PFSK-1 (cell line): Measurements from ENCODE around the gene AMMECR1. TPM values are rescaled to one million over a fixed set of nuclear protein-coding genes. Genes with fewer than 3 reads are reported as not detected.
A peak's percentile ranks its signal among the peaks of the same experiment; 100 is the strongest.

ENCODE experiments used
- FOXP2 ChIP-seq: optimal IDR thresholded peaks from 2 replicates; pipeline ENCODE3; 2011; ENCODE audit warnings: borderline replicate concordance, control low read depth, inconsistent platforms; ENCODE audit not compliant: insufficient read depth; ENCODE audit errors: extremely low read length, extremely low read depth
- POLR2AphosphoS5 ChIP-seq: IDR thresholded peaks from 2 replicates; pipeline ENCODE4 v1.6.1; 2012; ENCODE audit warnings: low read depth, mild to moderate bottlenecking, control low read depth, low read length, moderate library complexity
- REST ChIP-seq, 2 experiments: IDR thresholded peaks; 2 replicates each; pipeline versions ENCODE4 v1.6.1 to v1.8.0; 2011 to 2012; ENCODE audit warnings: low read depth in 2 of 2, low read length in 2 of 2, control low read depth in 1 of 2, inconsistent platforms in 1 of 2, mild to moderate bottlenecking in 1 of 2, moderate library complexity in 1 of 2; ENCODE audit not compliant: insufficient read depth in 1 of 2
- SIN3A ChIP-seq: IDR thresholded peaks from 2 replicates; pipeline ENCODE4 v1.6.1; 2012; ENCODE audit warnings: mild to moderate bottlenecking, low read length, moderate library complexity, borderline replicate concordance; ENCODE audit not compliant: insufficient read depth
- TAF1 ChIP-seq: IDR thresholded peaks from 2 replicates; pipeline ENCODE4 v1.6.1; 2012; ENCODE audit warnings: low read length, control low read depth, borderline replicate concordance; ENCODE audit not compliant: insufficient read depth
- polyA plus RNA-seq: library from polyadenylated mRNA; unstranded; fragments of >200 nt; gene quantifications from one replicate; pipeline ENCODE4 v1.2.1, GENCODE V29; 2012; ENCODE audit warnings: low read depth, missing spikeins; ENCODE audit not compliant: insufficient read length

AMMECR1 gene
- polyA plus RNA-seq = 10.2 TPM

- TF ChIP-seq FOXP2 (peak; percentile 33), POLR2AphosphoS5 (no peak), TAF1 (peak; percentile 58; the same call in 1 of the 2 replicates)
Measured at GRCh38 chrX:110317820-110318663, at the start of gene AMMECR1. Gene AMMECR1, minus strand, starts transcription at chrX:110318085. Its CDS starts 14 bp downstream, at chrX:110318071.

- no peak for TF ChIP-seq TAF1
- no peak for TF ChIP-seq FOXP2
Measured at GRCh38 chrX:110363244-110363643, 45.4 kb upstream of the AMMECR1 start.

GRCh38 chrX:110359273-110359672 is 41.4 kb upstream of the AMMECR1 start:
- TF ChIP-seq TAF1 = no peak
- TF ChIP-seq FOXP2 = no peak
- no peak for TF ChIP-seq REST (IDR thresholded peaks at IDR 0.05; ENCODE audit: insufficient read depth in 1 of 2, low read depth in 2 of 2, low read length in 2 of 2)
- no peak for TF ChIP-seq SIN3A
- no peak for TF ChIP-seq POLR2AphosphoS5

GRCh38 chrX:110358548-110358947 is 40.7 kb upstream of the AMMECR1 start, which contains the start of gene RTL9:
Gene RTL9, plus strand, starts transcription at chrX:110358848. Its CDS starts 91,770 bp downstream, at chrX:110450618.
- TF ChIP-seq SIN3A (no peak), REST (IDR thresholded peaks at IDR 0.05; ENCODE audit: insufficient read depth in 1 of 2, low read depth in 2 of 2, low read length in 2 of 2) (no peak), POLR2AphosphoS5 (no peak), FOXP2 (no peak), TAF1 (no peak)

DNA sequence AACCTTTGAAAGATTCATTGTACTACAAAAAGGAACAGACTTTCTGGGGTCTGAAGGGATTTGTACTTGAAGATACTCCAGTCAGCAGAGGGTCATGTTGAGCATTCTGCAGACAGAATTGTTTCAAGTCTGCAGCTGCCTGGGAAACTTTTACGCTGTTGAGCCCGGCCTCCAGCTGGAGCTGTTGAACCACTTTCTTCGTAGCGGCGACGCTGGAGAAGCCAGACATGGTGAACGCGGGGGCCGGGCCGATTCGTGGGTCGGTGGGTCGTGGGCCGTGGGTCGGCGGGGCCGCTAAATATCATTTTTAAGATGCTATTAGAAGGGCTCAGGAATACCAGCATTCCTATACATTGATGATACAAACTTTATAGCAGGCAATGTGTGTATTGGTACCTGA is 28.8 kb upstream of the AMMECR1 start:
- no peak for TF ChIP-seq REST (IDR thresholded peaks at IDR 0.05; ENCODE audit: insufficient read depth in 1 of 2, low read depth in 2 of 2, low read length in 2 of 2)
- no peak for TF ChIP-seq POLR2AphosphoS5
